GM23338 (cell line): ENCODE results near the gene SVIP. TPM values are rescaled to one million over a fixed set of nuclear protein-coding genes. Genes with fewer than 3 reads are reported as not detected.

ENCODE experiments used
- ATAC-seq: fragments of 200-7000 bp; cut with Tn5 transposase; 3 replicates; pipeline ENCODE4 v1.9.1; 2020
- DNase-seq: peaks from one replicate; pipeline ENCODE4 v3.0.0-alpha.2; 2015; ENCODE audit warnings: low spot score
- H2AFZ ChIP-seq: fragments of 200-600 bp; sonication (generic); 2 replicates; pipeline ENCODE4 v1.8.0; 2016; ENCODE audit warnings: antibody characterized with exemption, mild to moderate bottlenecking, moderate library complexity
- H3F3A ChIP-seq: fragments of 200-600 bp; sonication (generic); replicated peaks from 2 replicates; pipeline ENCODE4 v1.8.0; 2017; ENCODE audit warnings: antibody characterized with exemption, mixed run types, low read depth
- H3K27ac ChIP-seq: fragments of 200-600 bp; sonication (generic); 2 replicates; pipeline ENCODE4 v1.6.1; 2016; ENCODE audit warnings: low read depth
- H3K27me3 ChIP-seq: fragments of 200-600 bp; sonication (generic); 2 replicates; pipeline ENCODE4 v1.8.0; 2016; ENCODE audit warnings: mild to moderate bottlenecking, mixed run types, moderate library complexity; ENCODE audit not compliant: insufficient read depth
- H3K36me3 ChIP-seq: fragments of 200-600 bp; sonication (generic); 2 replicates; pipeline ENCODE4 v1.8.0; 2016; ENCODE audit warnings: mild to moderate bottlenecking; ENCODE audit not compliant: insufficient read depth
- H3K4me1 ChIP-seq: fragments of 200-600 bp; sonication (generic); 2 replicates; pipeline ENCODE4 v1.8.0; 2016; ENCODE audit warnings: mild to moderate bottlenecking, moderate library complexity; ENCODE audit not compliant: insufficient read depth
- H3K4me2 ChIP-seq: fragments of 200-600 bp; sonication (generic); 2 replicates; pipeline ENCODE4 v1.7.1; 2017; ENCODE audit warnings: mixed run types
- H3K4me3 ChIP-seq: fragments of 200-600 bp; sonication (generic); 2 replicates; pipeline ENCODE4 v1.6.1; 2016; ENCODE audit warnings: mixed run types
- H3K79me2 ChIP-seq: fragments of 200-600 bp; sonication (generic); replicated peaks from 2 replicates; pipeline ENCODE4 v1.8.0; 2017; ENCODE audit warnings: mild to moderate bottlenecking; ENCODE audit not compliant: insufficient read depth
- H3K9me2 ChIP-seq: fragments of 200-600 bp; sonication (generic); 2 replicates; pipeline ENCODE4 v1.8.0; 2017; ENCODE audit not compliant: insufficient read depth
- H4K20me1 ChIP-seq: fragments of 200-600 bp; sonication (generic); replicated peaks from 2 replicates; pipeline ENCODE4 v1.8.0; 2017; ENCODE audit warnings: mild to moderate bottlenecking; ENCODE audit not compliant: insufficient read depth
- H3K27ac Mint-ChIP-seq: 2 replicates; pipeline ENCODE4 v1.8.0; 2020; ENCODE audit warnings: inconsistent platforms, mild to moderate bottlenecking, moderate library complexity, mixed read lengths
- H3K27me3 Mint-ChIP-seq: 3 replicates; pipeline ENCODE4 v1.8.0; 2022; ENCODE audit warnings: low read depth, mild to moderate bottlenecking, moderate library complexity, mixed read lengths, inconsistent platforms; ENCODE audit not compliant: insufficient read depth, poor library complexity
- H3K36me3 Mint-ChIP-seq: 3 replicates; pipeline ENCODE4 v1.8.0; 2021; ENCODE audit warnings: low read depth, mild to moderate bottlenecking, inconsistent platforms, moderate library complexity, mixed read lengths
- H3K4me1 Mint-ChIP-seq: 3 replicates; pipeline ENCODE4 v1.8.0; 2020; ENCODE audit warnings: mild to moderate bottlenecking, inconsistent platforms, mixed read lengths
- H3K4me3 Mint-ChIP-seq: 3 replicates; pipeline ENCODE4 v1.8.0; 2021; ENCODE audit warnings: moderate library complexity, mild to moderate bottlenecking, inconsistent platforms, mixed read lengths
- H3K9me3 Mint-ChIP-seq: 3 replicates; pipeline ENCODE4 v1.8.0; 2020; ENCODE audit warnings: moderate library complexity, mild to moderate bottlenecking, inconsistent platforms, mixed read lengths
- CTCF ChIP-seq, 2 experiments: fragments of 200-600 bp in 1 of 2; sonication (generic) in 1 of 2; conservative IDR thresholded peaks; 2 replicates each; pipeline versions ENCODE4 v1.5.1 to v1.6.1; 2016 to 2017; ENCODE audit warnings: antibody characterized with exemption in 2 of 2, low read depth in 2 of 2, mild to moderate bottlenecking in 2 of 2, moderate library complexity in 1 of 2
- EZH2phosphoT487 ChIP-seq: fragments of 200-600 bp; sonication (generic); IDR thresholded peaks from one replicate; pipeline ENCODE4 v1.8.1; 2018; ENCODE audit warnings: antibody characterized with exemption; ENCODE audit not compliant: unreplicated experiment
- NANOG ChIP-seq: IDR thresholded peaks from 2 replicates; pipeline ENCODE4 v1.6.1; 2016; ENCODE audit warnings: antibody characterized with exemption, borderline replicate concordance
- ZNF114 ChIP-seq: fragments of 250-450 bp; sonication (Bioruptor Pico); IDR thresholded peaks from 2 replicates; pipeline ENCODE4 v1.5.0; 2020; ENCODE audit warnings: mild to moderate bottlenecking, moderate library complexity
- ZNF331 ChIP-seq: fragments of 250-450 bp; sonication (Bioruptor Pico); IDR thresholded peaks from 2 replicates; pipeline ENCODE4 v1.5.0; 2020; ENCODE audit warnings: low read depth, mild to moderate bottlenecking, moderate library complexity
- polyA plus RNA-seq: library from polyadenylated mRNA; unstranded; fragments of >200 nt; fragmentation: Nextera tagmentation; extraction: Ambion mirVana; gene quantifications from 2 replicates; pipeline ENCODE4 v1.2.1, GENCODE V29; 2016
- total RNA-seq: library from RNA; depleted of rRNA; stranded (reverse); fragments of >200 nt; shearing (Covaris generic); gene quantifications from 2 replicates; pipeline ENCODE4 v1.2.3, GENCODE V29; 2014
- TF ChIP-seq, protein P1 (sequence below): IDR thresholded peaks from one replicate; pipeline ENCODE4 v1.6.1; 2018; ENCODE audit warnings: antibody characterized with exemption; ENCODE audit not compliant: unreplicated experiment

The SVIP gene
- total and polyA plus RNA-seq, 2 experiments from 2014 or later, result 4.1 to 13.5 TPM

DNA sequence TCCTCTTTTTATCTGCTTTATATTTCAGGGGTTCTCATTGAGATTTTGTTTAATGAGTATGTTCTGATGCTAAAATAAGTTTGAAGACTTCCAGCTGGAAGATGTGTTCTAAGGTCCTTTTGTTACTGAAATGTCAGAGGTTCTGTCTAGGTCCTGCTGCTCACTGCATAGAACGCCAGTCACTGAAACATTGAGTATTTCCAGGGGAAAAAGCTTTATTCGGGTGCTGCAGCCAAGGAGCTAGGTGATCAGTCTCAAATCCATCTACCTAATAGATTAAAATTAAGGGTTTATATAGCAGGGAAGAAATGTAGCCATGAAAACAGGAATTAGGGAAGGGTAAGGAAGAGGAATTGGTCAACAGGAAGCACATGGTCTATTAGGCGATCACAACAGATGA lies 19.7 kb downstream of the SVIP start:
- Histone ChIP-seq H3K36me3 (no peaks in the 10 kb centered on the region), H3K27ac (no peak overlapping the region), H3K9me2 (peaks cover 2% of the 10 kb centered on the region; the same call in 1 of the 2 replicates), H3F3A (no peaks in the 10 kb centered on the region), H2AFZ (no peak overlapping the region), H3K4me2 (no peak overlapping the region), H3K27me3 (no peaks in the 10 kb centered on the region), H3K79me2 (no peaks in the 10 kb centered on the region), H4K20me1 (no peaks in the 10 kb centered on the region), H3K4me3 (no peak overlapping the region), H3K4me1 (no peaks in the 10 kb centered on the region)
- ATAC-seq, result no peak
- TF ChIP-seq NANOG (no peak), ZNF331 (CRISPR knock-in tag) (no peak), CTCF (conservative IDR thresholded peaks at IDR 0.05; ENCODE audit: low read depth in 2 of 2) (no peak), EZH2phosphoT487 (no peak)
- TF ChIP-seq, protein P1, sequence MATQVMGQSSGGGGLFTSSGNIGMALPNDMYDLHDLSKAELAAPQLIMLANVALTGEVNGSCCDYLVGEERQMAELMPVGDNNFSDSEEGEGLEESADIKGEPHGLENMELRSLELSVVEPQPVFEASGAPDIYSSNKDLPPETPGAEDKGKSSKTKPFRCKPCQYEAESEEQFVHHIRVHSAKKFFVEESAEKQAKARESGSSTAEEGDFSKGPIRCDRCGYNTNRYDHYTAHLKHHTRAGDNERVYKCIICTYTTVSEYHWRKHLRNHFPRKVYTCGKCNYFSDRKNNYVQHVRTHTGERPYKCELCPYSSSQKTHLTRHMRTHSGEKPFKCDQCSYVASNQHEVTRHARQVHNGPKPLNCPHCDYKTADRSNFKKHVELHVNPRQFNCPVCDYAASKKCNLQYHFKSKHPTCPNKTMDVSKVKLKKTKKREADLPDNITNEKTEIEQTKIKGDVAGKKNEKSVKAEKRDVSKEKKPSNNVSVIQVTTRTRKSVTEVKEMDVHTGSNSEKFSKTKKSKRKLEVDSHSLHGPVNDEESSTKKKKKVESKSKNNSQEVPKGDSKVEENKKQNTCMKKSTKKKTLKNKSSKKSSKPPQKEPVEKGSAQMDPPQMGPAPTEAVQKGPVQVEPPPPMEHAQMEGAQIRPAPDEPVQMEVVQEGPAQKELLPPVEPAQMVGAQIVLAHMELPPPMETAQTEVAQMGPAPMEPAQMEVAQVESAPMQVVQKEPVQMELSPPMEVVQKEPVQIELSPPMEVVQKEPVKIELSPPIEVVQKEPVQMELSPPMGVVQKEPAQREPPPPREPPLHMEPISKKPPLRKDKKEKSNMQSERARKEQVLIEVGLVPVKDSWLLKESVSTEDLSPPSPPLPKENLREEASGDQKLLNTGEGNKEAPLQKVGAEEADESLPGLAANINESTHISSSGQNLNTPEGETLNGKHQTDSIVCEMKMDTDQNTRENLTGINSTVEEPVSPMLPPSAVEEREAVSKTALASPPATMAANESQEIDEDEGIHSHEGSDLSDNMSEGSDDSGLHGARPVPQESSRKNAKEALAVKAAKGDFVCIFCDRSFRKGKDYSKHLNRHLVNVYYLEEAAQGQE, result no peak
- Mint-ChIP-seq H3K4me1 (peaks cover 6% of the 10 kb centered on the region; the same call in 2 of the 3 replicates), H3K27me3 (no peaks in the 10 kb centered on the region), H3K27ac (no peak overlapping the region), H3K36me3 (peaks cover 9% of the 10 kb centered on the region; the same call in 2 of the 3 replicates), H3K9me3 (peaks cover 11% of the 10 kb centered on the region; the same call in 2 of the 3 replicates), H3K4me3 (no peak overlapping the region)
- no peak for DNase-seq

DNA sequence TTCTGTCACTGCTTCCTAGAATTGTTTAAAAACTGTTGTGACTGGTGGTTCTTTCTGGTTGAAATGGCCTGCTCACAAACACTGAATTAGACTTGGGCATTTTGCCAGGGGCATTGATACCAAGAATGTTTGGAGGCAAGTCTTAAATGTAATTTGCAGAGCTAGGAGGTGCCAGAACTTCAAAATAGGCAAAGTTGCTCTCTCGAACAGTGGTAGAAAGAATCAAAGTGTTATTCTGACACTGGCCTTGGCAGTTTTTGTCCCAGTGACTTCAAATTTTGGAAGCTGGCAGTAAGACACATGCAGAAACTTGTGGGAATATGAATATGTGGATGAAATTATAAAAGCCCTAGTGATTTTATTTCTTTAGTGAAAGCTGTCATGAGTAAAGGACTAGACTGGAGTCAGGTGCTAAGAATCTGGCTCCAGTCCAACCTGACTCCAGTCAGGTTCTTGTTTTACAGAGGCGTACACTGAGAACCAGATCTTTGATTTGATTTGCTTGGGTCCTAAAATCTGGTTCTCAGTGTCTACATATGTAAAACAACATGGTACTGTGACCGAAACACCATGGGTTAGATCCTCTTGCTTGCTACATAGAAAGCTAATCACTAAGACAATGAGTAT lies 20.9 kb downstream of the SVIP start:
- Mint-ChIP-seq H3K27ac (no peak overlapping the region), H3K4me1 (peaks cover 6% of the 10 kb centered on the region; the same call in 2 of the 3 replicates), H3K4me3 (no peak overlapping the region), H3K36me3 (peaks cover 9% of the 10 kb centered on the region; the same call in 2 of the 3 replicates), H3K27me3 (no peaks in the 10 kb centered on the region), H3K9me3 (peaks cover 11% of the 10 kb centered on the region; the same call in 2 of the 3 replicates)
- Histone ChIP-seq H4K20me1 (no peaks in the 10 kb centered on the region), H3K36me3 (no peaks in the 10 kb centered on the region), H3K79me2 (no peaks in the 10 kb centered on the region), H2AFZ (no peak overlapping the region), H3K4me1 (no peaks in the 10 kb centered on the region), H3K4me3 (no peak overlapping the region), H3K27ac (no peak overlapping the region), H3K4me2 (no peak overlapping the region), H3F3A (no peaks in the 10 kb centered on the region), H3K9me2 (peaks cover 6% of the 10 kb centered on the region; the same call in 1 of the 2 replicates), H3K27me3 (no peaks in the 10 kb centered on the region)
- DNase-seq (no peak), ATAC-seq (no peak)
- TF ChIP-seq, protein P1, result no peak
- no peak for TF ChIP-seq ZNF331 (CRISPR knock-in tag)
- TF ChIP-seq EZH2phosphoT487, result no peak
- no peak for TF ChIP-seq ZNF114
